PC-3 (cell line): ENCODE measurements around the gene AFAP1L2. TPM values are rescaled to one million over a fixed set of nuclear protein-coding genes. Genes with fewer than 3 reads are reported as not detected.

Experiments
- ATAC-seq: fragments of 200-7000 bp; cut with Tn5 transposase; 2 replicates; pipeline ENCODE4 v1.9.1; 2020; ENCODE audit warnings: mild to moderate bottlenecking, moderate library complexity
- BruUV-seq: library from RNA; stranded (reverse); fragments of 400-500 nt; replicated peaks from 2 replicates; lab custom pipeline; 2021; lab: Mats Ljungman, UMichigan
- CTCF ChIA-PET: fragments of 300-600 bp; sonication (Branson Sonifier 250); formaldehyde crosslinking; loops from one replicate; lab custom pipeline; 2022; ENCODE audit warnings: antibody characterized with exemption; lab: Charles Lee
- POLR2A ChIA-PET: fragments of 300-600 bp; sonication (Branson Sonifier 250); formaldehyde crosslinking; loops from one replicate; lab custom pipeline; 2022; ENCODE audit warnings: antibody characterized with exemption; ENCODE audit not compliant: unreplicated experiment; lab: Charles Lee
- DNase-seq: peaks from one replicate; pipeline ENCODE4 v3.0.0-alpha.2; 2015
- H2AFZ ChIP-seq: fragments of 300-600 bp; sonication (generic); 2 replicates; pipeline ENCODE4 v1.6.0; 2016; ENCODE audit warnings: antibody characterized with exemption, low read length
- H3F3A ChIP-seq: fragments of 300-600 bp; sonication (generic); one replicate; pipeline ENCODE4 v1.6.0; 2017; ENCODE audit warnings: antibody characterized with exemption, low read length, control low read depth, mild to moderate bottlenecking; ENCODE audit not compliant: unreplicated experiment
- H3K27ac ChIP-seq: fragments of 300-600 bp; sonication (generic); 2 replicates; pipeline ENCODE4 v1.5.1; 2016; ENCODE audit warnings: mild to moderate bottlenecking, low read length
- H3K27me3 ChIP-seq: fragments of 300-600 bp; sonication (generic); 2 replicates; pipeline ENCODE4 v1.6.1; 2016; ENCODE audit warnings: low read length, mixed read lengths
- H3K36me3 ChIP-seq: fragments of 300-600 bp; sonication (generic); 2 replicates; pipeline ENCODE4 v1.6.1; 2016; ENCODE audit warnings: low read depth, mixed run types, low read length, mixed read lengths
- H3K4me1 ChIP-seq: fragments of 300-600 bp; sonication (generic); 2 replicates; pipeline ENCODE4 v1.5.1; 2016; ENCODE audit warnings: low read length; ENCODE audit not compliant: insufficient read depth
- H3K4me2 ChIP-seq: fragments of 300-600 bp; sonication (generic); 2 replicates; pipeline ENCODE4 v1.6.0; 2016; ENCODE audit warnings: low read length
- H3K4me3 ChIP-seq: fragments of 300-600 bp; sonication (generic); 2 replicates; pipeline ENCODE4 v1.5.1; 2016; ENCODE audit warnings: mild to moderate bottlenecking, low read length, mixed read lengths
- H3K79me2 ChIP-seq: fragments of 300-600 bp; sonication (generic); 2 replicates; pipeline ENCODE4 v1.6.1; 2017; ENCODE audit warnings: low read length, mixed read lengths
- H3K9ac ChIP-seq: fragments of 300-600 bp; sonication (generic); 2 replicates; pipeline ENCODE4 v1.6.0; 2016; ENCODE audit warnings: mild to moderate bottlenecking, low read length
- H3K9me2 ChIP-seq: fragments of 300-600 bp; sonication (generic); replicated peaks from 2 replicates; pipeline ENCODE4 v1.6.1; 2016; ENCODE audit warnings: mixed run types, low read length, mixed read lengths
- H3K9me3 ChIP-seq: fragments of 300-600 bp; sonication (generic); 2 replicates; pipeline ENCODE4 v1.6.1; 2016; ENCODE audit warnings: low read length, mixed read lengths
- H4K20me1 ChIP-seq: fragments of 300-600 bp; sonication (generic); 2 replicates; pipeline ENCODE4 v1.6.1; 2016; ENCODE audit warnings: low read length, mixed read lengths
- EZH2 ChIP-seq: fragments of 300-600 bp; sonication (generic); IDR thresholded peaks from one replicate; pipeline ENCODE4 v1.6.1; 2017; ENCODE audit warnings: antibody characterized with exemption, mild to moderate bottlenecking, low read length; ENCODE audit not compliant: unreplicated experiment
- EZH2phosphoT487 ChIP-seq: fragments of 300-600 bp; sonication (generic); IDR thresholded peaks from 2 replicates; pipeline ENCODE4 v1.6.1; 2018; ENCODE audit warnings: mild to moderate bottlenecking, antibody characterized with exemption, low read length, borderline replicate concordance
- intact Hi-C: fragments of 100-400 bp; cut with micrococcal nuclease; formaldehyde crosslinking; loops from 2 replicates; pipeline ENCODE4 v1.9.0; 2023
- total RNA-seq: library from RNA; depleted of rRNA; stranded (reverse); fragments of >200 nt; gene quantifications from 2 replicates; pipeline ENCODE4 v1.2.3, GENCODE V29; 2014; rRNA removed
- TF ChIP-seq, protein P1 (sequence below): fragments of 300-600 bp; sonication (generic); conservative IDR thresholded peaks from 2 replicates; pipeline ENCODE4 v1.5.1; 2017; ENCODE audit warnings: antibody characterized with exemption, low read depth, mild to moderate bottlenecking, low read length

AFAP1L2 gene
- total RNA-seq, 1 experiment from 2014 or later, result 0.77 TPM

DNA sequence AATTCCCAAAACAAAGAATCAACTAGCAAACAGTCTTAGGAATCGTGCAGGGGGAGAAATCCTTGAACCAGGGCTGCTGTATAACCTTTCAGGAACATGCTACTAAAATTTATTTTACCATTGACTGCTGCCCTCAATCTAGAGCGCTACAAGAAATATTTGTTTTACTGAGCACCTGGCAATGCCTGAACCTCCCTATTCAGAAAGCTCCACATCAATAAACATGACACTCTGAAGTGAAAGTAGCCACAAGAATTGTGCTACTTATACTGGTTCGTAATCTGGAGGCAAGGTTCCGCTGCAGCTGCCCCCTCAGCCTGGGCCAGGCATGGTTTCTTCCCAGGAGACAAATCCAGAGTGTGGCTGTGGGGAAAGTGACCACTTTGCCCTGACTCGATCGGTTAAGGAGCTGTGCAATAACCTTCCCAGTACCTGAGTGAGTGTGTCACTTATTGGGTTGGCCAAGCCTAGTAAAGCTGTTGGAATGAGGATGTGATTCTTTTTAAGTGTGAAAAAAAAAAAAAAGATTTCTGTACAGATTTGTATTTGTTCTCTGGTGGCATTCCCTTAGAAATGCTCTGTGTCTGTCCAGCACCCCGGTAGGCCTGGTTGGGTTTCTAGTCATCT, 157.5 kb downstream of the AFAP1L2 start:
- H3K9me3 ChIP-seq, result no peaks in the 10 kb centered on the region
- POLR2A ChIA-PET, result no interaction called here
- no peak overlapping the region for H3K4me3 ChIP-seq
- H3K4me2 ChIP-seq, result no peak overlapping the region
- no peaks in the 10 kb centered on the region for H3K79me2 ChIP-seq
- H3F3A ChIP-seq, result no peaks in the 10 kb centered on the region
- BruUV-seq, result no TSS peak
- peaks cover 11% of the 10 kb centered on the region; the same call in 1 of the 2 replicates for H3K4me1 ChIP-seq
- H3K27me3 ChIP-seq, result peaks cover 20% of the 10 kb centered on the region
- DNase-seq (peak; percentile 32), ATAC-seq (no peak; the same call in 1 of the 2 replicates)
- H4K20me1 ChIP-seq, result no peaks in the 10 kb centered on the region
- no peak overlapping the region for H3K9ac ChIP-seq
- H3K27ac ChIP-seq, result no peak overlapping the region
- no peak for TF ChIP-seq EZH2
- no peak for TF ChIP-seq EZH2phosphoT487
- TF ChIP-seq, protein P1, sequence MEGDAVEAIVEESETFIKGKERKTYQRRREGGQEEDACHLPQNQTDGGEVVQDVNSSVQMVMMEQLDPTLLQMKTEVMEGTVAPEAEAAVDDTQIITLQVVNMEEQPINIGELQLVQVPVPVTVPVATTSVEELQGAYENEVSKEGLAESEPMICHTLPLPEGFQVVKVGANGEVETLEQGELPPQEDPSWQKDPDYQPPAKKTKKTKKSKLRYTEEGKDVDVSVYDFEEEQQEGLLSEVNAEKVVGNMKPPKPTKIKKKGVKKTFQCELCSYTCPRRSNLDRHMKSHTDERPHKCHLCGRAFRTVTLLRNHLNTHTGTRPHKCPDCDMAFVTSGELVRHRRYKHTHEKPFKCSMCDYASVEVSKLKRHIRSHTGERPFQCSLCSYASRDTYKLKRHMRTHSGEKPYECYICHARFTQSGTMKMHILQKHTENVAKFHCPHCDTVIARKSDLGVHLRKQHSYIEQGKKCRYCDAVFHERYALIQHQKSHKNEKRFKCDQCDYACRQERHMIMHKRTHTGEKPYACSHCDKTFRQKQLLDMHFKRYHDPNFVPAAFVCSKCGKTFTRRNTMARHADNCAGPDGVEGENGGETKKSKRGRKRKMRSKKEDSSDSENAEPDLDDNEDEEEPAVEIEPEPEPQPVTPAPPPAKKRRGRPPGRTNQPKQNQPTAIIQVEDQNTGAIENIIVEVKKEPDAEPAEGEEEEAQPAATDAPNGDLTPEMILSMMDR, result no peak
- CTCF ChIA-PET, result no interaction called here
- H2AFZ ChIP-seq, result no peak overlapping the region
- intact Hi-C loops, result no loop called here
- no peaks in the 10 kb centered on the region for H3K36me3 ChIP-seq
- H3K9me2 ChIP-seq, result no peaks in the 10 kb centered on the region

DNA sequence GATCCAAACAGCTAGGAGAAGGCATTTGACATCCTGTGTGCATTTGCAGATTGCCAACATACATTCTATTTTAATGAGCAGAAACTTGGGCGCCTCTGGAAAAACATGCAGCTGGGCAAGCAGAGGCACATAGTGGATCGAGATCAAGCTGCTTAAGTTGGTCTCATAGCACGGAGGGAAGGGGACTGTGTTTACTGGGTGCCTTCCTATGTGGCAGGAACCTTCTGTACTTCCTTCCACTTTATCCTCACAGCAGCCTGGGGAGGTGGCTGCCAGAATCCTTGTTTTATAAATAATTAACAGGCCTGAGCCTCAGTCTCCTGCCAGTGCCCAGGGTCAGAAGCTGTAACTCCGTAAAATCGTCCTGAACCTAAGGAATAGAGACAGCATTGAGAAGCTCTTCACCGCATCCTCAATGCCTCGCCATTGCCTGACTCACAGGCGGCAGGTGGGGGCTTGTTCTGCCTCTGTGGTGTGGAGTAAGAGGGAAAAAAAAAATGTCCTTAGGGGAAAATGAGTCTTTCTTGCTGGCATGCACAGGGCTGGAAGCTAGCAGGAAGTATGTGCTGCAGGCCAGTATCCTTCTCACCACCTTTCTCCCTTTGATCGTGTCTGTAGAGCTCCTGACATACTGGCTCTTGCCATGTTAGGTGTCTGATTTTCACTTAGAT, 159.0 kb downstream of the AFAP1L2 start:
- no peaks in the 10 kb centered on the region for H3K9me3 ChIP-seq
- H3K36me3 ChIP-seq, result no peaks in the 10 kb centered on the region
- ATAC-seq, result no peak; the same call in 1 of the 2 replicates
- H3K27me3 ChIP-seq, result peaks cover 35% of the 10 kb centered on the region
- no peak overlapping the region for H3K9ac ChIP-seq
- no peaks in the 10 kb centered on the region for H3K9me2 ChIP-seq
- no peaks in the 10 kb centered on the region for H3F3A ChIP-seq
- H3K27ac ChIP-seq, result no peak overlapping the region
- H3K79me2 ChIP-seq, result no peaks in the 10 kb centered on the region
- BruUV-seq, result no TSS peak
- no peak overlapping the region for H3K4me3 ChIP-seq
- TF ChIP-seq, protein P1, result no peak
- TF ChIP-seq EZH2phosphoT487 (no peak), EZH2 (no peak)
- ChIA-PET CTCF (interaction anchor here (0.7 kb wide), 2 partner anchors 41 to 138 kb away, joined by 3 read pairs; no protein-coding TSS in a partner anchor), POLR2A (no interaction called here)
- peak overlapping the region; percentile 34; the same call in 1 of the 2 replicates for H3K4me2 ChIP-seq
- no peaks in the 10 kb centered on the region for H4K20me1 ChIP-seq
- intact Hi-C loops, result no loop called here
- no peak overlapping the region for H2AFZ ChIP-seq
- H3K4me1 ChIP-seq, result peaks cover 11% of the 10 kb centered on the region; the same call in 1 of the 2 replicates
- peak; percentile 48 for DNase-seq

Other genes with a start within 250 kb of the AFAP1L2 start
- 4.4 and 5.7 TPM in 2 replicates for gene CCDC186, start 230.3 kb downstream of the AFAP1L2 start, total RNA-seq
- not detected in 2 replicates for gene TDRD1, start 225.1 kb downstream of the AFAP1L2 start, total RNA-seq
- not detected in 2 replicates for gene VWA2, start 165.2 kb downstream of the AFAP1L2 start, total RNA-seq